Gastrocnemius medialis (tissue), 4 donors: Measurements from ENCODE around the gene MEP1B. TPM values are rescaled to one million over a fixed set of nuclear protein-coding genes. Genes with fewer than 3 reads are reported as not detected.
"Not testable (repeated sequence)": the region's sequence is repeated elsewhere in the genome, so short reads cannot be mapped to it uniquely, and the experiment has no call there.

Source experiments
- ATAC-seq, 2 donors: fragments of 150-250 bp; one replicate each; pipeline ENCODE4 v1.9.1; 2016
- DNase-seq, 2 donors: peaks; one replicate each; pipeline ENCODE4 v3.0.0-alpha.2; 2019
- H3K27ac ChIP-seq, 4 donors: fragments of 200-600 bp; sonication (generic); 1 replicate in 1 of 4; 2 replicates in 3 of 4; pipeline ENCODE4 v1.5.1; 2016 to 2018; ENCODE audit warnings: mild to moderate bottlenecking in 2 of 4, moderate library complexity in 1 of 4
- H3K27me3 ChIP-seq, 3 donors: fragments of 200-600 bp; sonication (generic) in 2 of 3; 1 replicate in 1 of 3; 2 replicates in 2 of 3; pipeline versions ENCODE4 v1.5.1 to v1.6.0; 2016 to 2019; ENCODE audit warnings: mild to moderate bottlenecking in 1 of 3, moderate library complexity in 1 of 3
- H3K36me3 ChIP-seq, 2 donors: fragments of 200-600 bp; sonication (generic) in 1 of 2; one replicate each; pipeline ENCODE4 v1.5.1; 2017 to 2018
- H3K4me1 ChIP-seq, 2 donors: fragments of 200-600 bp; sonication (generic) in 1 of 2; one replicate each; pipeline ENCODE4 v1.5.1; 2016 to 2017; ENCODE audit warnings: mild to moderate bottlenecking in 2 of 2
- H3K4me3 ChIP-seq, 4 donors: fragments of 200-600 bp; sonication (generic) in 3 of 4; 1 replicate in 1 of 4; 2 replicates in 3 of 4; pipeline ENCODE4 v1.5.1; 2016 to 2019; ENCODE audit warnings: mild to moderate bottlenecking in 2 of 4
- H3K9me3 ChIP-seq, 3 donors: fragments of 200-600 bp; sonication (generic) in 2 of 3; 1 replicate in 1 of 3; 2 replicates in 2 of 3; pipeline ENCODE4 v1.5.1; 2016 to 2019
- POLR2A ChIP-seq, 2 donors: fragments of 450-650 bp; IDR thresholded peaks; one replicate each; pipeline ENCODE4 v1.6.1; 2017; ENCODE audit warnings: antibody characterized with exemption in 2 of 2, mild to moderate bottlenecking in 2 of 2, moderate library complexity in 2 of 2
- in situ Hi-C, 4 donors: fragments of 200-750 bp; cut with MboI; loops; one replicate each; pipeline versions ENCODE4 v1.15.0 to v1.8.0; 2017; ENCODE audit warnings: low sequenced_read_pairs in 4 of 4
- intact Hi-C: fragments of 100-400 bp; cut with DNase I; formaldehyde crosslinking; loops from one replicate; pipeline ENCODE4 v1.15.1; 2023; ENCODE audit warnings: low total_unique reads
- total RNA-seq, 4 donors: library from RNA; depleted of rRNA; stranded (reverse); fragments of >200 nt; gene quantifications; one replicate each; pipeline versions ENCODE4 v1.1.0 to v1.2.3, GENCODE V29; 2016
- TF ChIP-seq, protein P1 (sequence below), 5 experiments: fragments of 450-650 bp in 3 of 5; fragments of 200-600 bp in 2 of 5; sonication (generic) in 2 of 5; IDR thresholded peaks in 4 of 5; conservative IDR thresholded peaks in 1 of 5; 1 replicate in 4 of 5; 2 replicates in 1 of 5; pipeline ENCODE4 v1.5.1; 2016 to 2019; ENCODE audit warnings: antibody characterized with exemption in 5 of 5, mild to moderate bottlenecking in 3 of 5, moderate library complexity in 3 of 5

MEP1B gene
- total RNA-seq, 4 donors from 2014 or later: 0.49 TPM; not detected in 3

DNA sequence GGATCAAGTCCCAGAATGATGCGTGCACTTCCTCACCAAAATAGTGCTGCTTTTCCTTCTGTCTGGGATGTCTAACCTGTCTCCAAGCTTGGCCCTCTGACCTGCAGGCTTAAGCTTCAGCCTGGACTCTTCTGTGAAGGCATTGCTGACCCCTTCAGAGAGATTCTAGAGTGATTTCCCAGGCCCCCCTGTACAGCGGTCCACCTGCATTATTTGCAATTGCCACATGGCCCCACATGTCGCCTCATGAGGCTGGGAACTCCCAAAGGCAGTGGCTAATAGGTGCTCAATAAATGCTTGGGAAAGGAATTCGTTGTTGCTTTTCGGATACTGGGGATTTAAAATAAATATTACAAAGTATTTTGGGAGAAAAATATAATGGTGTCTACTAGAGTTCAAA, 32.3 kb upstream of the MEP1B start:
- TF ChIP-seq, protein P1, sequence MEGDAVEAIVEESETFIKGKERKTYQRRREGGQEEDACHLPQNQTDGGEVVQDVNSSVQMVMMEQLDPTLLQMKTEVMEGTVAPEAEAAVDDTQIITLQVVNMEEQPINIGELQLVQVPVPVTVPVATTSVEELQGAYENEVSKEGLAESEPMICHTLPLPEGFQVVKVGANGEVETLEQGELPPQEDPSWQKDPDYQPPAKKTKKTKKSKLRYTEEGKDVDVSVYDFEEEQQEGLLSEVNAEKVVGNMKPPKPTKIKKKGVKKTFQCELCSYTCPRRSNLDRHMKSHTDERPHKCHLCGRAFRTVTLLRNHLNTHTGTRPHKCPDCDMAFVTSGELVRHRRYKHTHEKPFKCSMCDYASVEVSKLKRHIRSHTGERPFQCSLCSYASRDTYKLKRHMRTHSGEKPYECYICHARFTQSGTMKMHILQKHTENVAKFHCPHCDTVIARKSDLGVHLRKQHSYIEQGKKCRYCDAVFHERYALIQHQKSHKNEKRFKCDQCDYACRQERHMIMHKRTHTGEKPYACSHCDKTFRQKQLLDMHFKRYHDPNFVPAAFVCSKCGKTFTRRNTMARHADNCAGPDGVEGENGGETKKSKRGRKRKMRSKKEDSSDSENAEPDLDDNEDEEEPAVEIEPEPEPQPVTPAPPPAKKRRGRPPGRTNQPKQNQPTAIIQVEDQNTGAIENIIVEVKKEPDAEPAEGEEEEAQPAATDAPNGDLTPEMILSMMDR (IDR thresholded peaks at IDR 0.05 in 4 of 5, conservative IDR thresholded peaks at IDR 0.05 in 1 of 5): no peak
- TF ChIP-seq POLR2A (IDR thresholded peaks at IDR 0.05): no peak
- ATAC-seq (no peak), DNase-seq (no peak)
- intact Hi-C loops (loop anchor here (10.0 kb wide), 1 partner anchor 117 kb away; no protein-coding TSS in a partner anchor), in situ Hi-C loops (loop anchor here in 2 of 4 donors (5.0 to 10.0 kb wide), 2 partner anchors 317 to 395 kb away; partner anchors contain the start of gene GAREM1 (in 1 of the 2))
- Histone ChIP-seq H3K4me3 (no peak overlapping the region), H3K9me3 (no peaks in the 10 kb centered on the region), H3K36me3 (no peaks in the 10 kb centered on the region), H3K27me3 (no peaks in the 10 kb centered on the region), H3K27ac (no peak overlapping the region), H3K4me1 (no peaks in the 10 kb centered on the region)

DNA sequence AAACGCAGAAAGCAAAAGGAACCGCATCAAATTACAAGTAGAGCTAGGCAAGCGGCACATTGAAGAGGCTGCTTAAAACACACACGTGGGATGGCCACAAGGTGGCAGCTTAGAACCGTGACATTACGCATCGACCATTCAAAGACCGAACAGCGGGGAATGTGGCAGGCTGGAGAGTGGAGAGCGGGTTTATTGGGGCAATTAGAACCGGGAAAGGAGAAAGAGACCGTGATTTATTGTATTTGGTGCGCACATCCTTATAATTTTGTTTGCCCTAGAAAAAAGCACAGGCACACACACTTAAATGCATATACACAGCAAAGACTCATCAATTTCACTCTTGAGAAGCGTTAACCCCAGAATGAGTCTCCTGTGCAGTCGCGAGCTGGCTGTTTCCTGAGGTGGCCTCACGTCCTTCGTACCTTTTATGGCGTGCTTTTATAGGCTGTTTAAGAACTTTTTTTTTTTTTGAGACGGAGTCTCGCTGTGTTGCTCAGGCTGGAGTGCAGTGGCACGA, 31.7 kb upstream of the MEP1B start:
- TF ChIP-seq, protein P1 (IDR thresholded peaks at IDR 0.05 in 4 of 5, conservative IDR thresholded peaks at IDR 0.05 in 1 of 5): peak; percentile 73 to 86 (median 81)
- no peak for TF ChIP-seq POLR2A (IDR thresholded peaks at IDR 0.05)
- intact Hi-C loops: loop anchor here (1.0 to 10.0 kb wide), 3 partner anchors 117 to 394 kb away; partner anchors contain the start of gene GAREM1
- Histone ChIP-seq H3K9me3 (no peaks in the 10 kb centered on the region), H3K27me3 (no peaks in the 10 kb centered on the region), H3K36me3 (no peaks in the 10 kb centered on the region), H3K4me1 (no peaks in the 10 kb centered on the region), H3K27ac (no peak overlapping the region), H3K4me3 (peak overlapping the region in 3 of 4 donors; percentile 34 to 42 (median 34))
- in situ Hi-C loops: loop anchor here in 2 of 4 donors (5.0 to 10.0 kb wide), 2 partner anchors 317 to 394 kb away; partner anchors contain the start of gene GAREM1 (in 1 of the 2)
- peak; percentile 61 to 62 for DNase-seq
- peak; percentile 98 for ATAC-seq

DNA sequence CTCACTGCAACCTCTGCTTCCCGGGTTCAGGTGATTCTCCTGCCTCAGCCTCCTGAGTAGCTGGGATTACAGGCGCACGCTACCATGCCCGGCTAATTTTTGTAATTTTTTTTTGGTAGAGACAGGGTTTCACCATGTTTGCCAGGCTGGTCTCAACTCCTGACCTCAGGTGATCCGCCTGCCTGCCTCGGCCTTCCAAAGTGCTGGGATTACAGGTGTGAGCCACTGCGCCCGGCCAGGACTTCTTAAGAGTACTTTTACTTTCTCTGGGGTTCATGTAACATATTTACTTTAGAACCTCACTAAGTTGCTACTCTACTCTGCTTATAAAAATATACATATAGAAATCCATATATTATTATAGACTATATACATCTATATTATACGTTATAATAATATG, 31.2 kb upstream of the MEP1B start:
- not testable (repeated sequence) for H3K9me3 ChIP-seq, H3K27me3 ChIP-seq, H3K36me3 ChIP-seq, DNase-seq, H3K27ac ChIP-seq, H3K4me1 ChIP-seq
- ATAC-seq: peak in 1 of 2 donors; percentile 17
- in situ Hi-C loops: loop anchor here in 2 of 4 donors (5.0 to 10.0 kb wide), 2 partner anchors 316 to 394 kb away; partner anchors contain the start of gene GAREM1 (in 1 of the 2)
- H3K4me3 ChIP-seq: peak overlapping the region in 3 of 4 donors; percentile 34 to 42 (median 34)
- intact Hi-C loops: loop anchor here (1.0 to 10.0 kb wide), 3 partner anchors 116 to 394 kb away; partner anchors contain the start of gene GAREM1

DNA sequence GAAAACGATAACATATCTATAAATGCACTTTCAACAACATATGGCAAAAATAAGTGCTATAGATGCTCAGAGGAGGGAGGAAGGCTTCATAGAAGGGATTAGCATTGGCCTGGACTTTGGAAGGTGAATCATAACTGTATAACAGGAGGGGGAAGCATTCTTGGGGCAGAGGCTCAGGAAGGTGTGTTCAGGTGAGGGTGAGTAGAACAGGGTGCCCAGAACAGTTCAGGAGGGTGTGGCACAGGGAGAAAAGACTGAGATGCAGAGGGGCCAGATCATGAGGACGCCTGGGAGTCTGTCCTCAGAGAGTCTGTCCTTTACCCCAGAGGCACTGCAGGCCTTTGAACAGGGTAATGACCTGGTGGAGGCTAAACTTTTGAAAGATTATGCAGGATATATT, 29.3 kb upstream of the MEP1B start:
- ATAC-seq: no peak

More for the DNA sequence above, 29.3 kb upstream of the MEP1B start:
- H3K4me3 ChIP-seq: no peak overlapping the region
- in situ Hi-C loops: loop anchor here in 3 of 4 donors (5.0 to 10.0 kb wide), 2 partner anchors 314 to 392 kb away; partner anchors contain the start of gene GAREM1 (in 1 of the 3)
- TF ChIP-seq POLR2A (IDR thresholded peaks at IDR 0.05): no peak
- TF ChIP-seq, protein P1 (IDR thresholded peaks at IDR 0.05 in 4 of 5, conservative IDR thresholded peaks at IDR 0.05 in 1 of 5): no peak
- no peaks in the 10 kb centered on the region for H3K4me1 ChIP-seq
- no peaks in the 10 kb centered on the region for H3K36me3 ChIP-seq
- intact Hi-C loops: no loop called here
- H3K27ac ChIP-seq: no peak overlapping the region
- H3K9me3 ChIP-seq: no peaks in the 10 kb centered on the region
- no peak for DNase-seq
- H3K27me3 ChIP-seq: no peaks in the 10 kb centered on the region
